HEK293 (cell line): ENCODE results near the gene CNTNAP5.

Experiments
- SETDB1 ChIP-seq: IDR thresholded peaks from one replicate; pipeline ENCODE4 v1.6.1; 2017; ENCODE audit warnings: mild to moderate bottlenecking, low read length, moderate library complexity, mixed read lengths; ENCODE audit not compliant: insufficient read length
- TCF7L2 ChIP-seq: IDR thresholded peaks from 2 replicates; pipeline ENCODE4 v1.6.1; 2011; ENCODE audit warnings: low read depth, mild to moderate bottlenecking, inconsistent platforms, low read length, moderate library complexity, borderline replicate concordance
- ZBTB48 ChIP-seq: fragments of 450-650 bp; formaldehyde crosslinking; IDR thresholded peaks from 2 replicates; pipeline ENCODE4 v1.5.1; 2016; ENCODE audit warnings: missing biosample characterization, missing genetic modification characterization
- ZEB2 ChIP-seq: fragments of 450-650 bp; formaldehyde crosslinking; IDR thresholded peaks from 2 replicates; pipeline ENCODE4 v1.5.1; 2016; ENCODE audit warnings: missing biosample characterization, missing genetic modification characterization
- ZNF311 ChIP-seq: fragments of 450-650 bp; formaldehyde crosslinking; IDR thresholded peaks from 2 replicates; pipeline ENCODE4 v1.5.1; 2017; ENCODE audit warnings: missing biosample characterization, missing genetic modification characterization, borderline replicate concordance
- ZNF394 ChIP-seq: fragments of 450-650 bp; formaldehyde crosslinking; IDR thresholded peaks from 2 replicates; pipeline ENCODE4 v1.5.1; 2016; ENCODE audit warnings: missing biosample characterization, missing genetic modification characterization, mild to moderate bottlenecking, moderate library complexity, borderline replicate concordance
- ZNF585B ChIP-seq: fragments of 450-650 bp; formaldehyde crosslinking; IDR thresholded peaks from 2 replicates; pipeline ENCODE4 v1.5.1; 2016; ENCODE audit warnings: missing biosample characterization, missing genetic modification characterization
- ZSCAN16 ChIP-seq: fragments of 450-650 bp; formaldehyde crosslinking; IDR thresholded peaks from 2 replicates; pipeline ENCODE4 v1.5.1; 2016; ENCODE audit warnings: missing biosample characterization, missing genetic modification characterization
- TF ChIP-seq, protein P1 (sequence below): fragments of 450-650 bp; formaldehyde crosslinking; IDR thresholded peaks from 2 replicates; pipeline ENCODE4 v1.5.1; 2016; ENCODE audit warnings: missing biosample characterization, missing genetic modification characterization

DNA sequence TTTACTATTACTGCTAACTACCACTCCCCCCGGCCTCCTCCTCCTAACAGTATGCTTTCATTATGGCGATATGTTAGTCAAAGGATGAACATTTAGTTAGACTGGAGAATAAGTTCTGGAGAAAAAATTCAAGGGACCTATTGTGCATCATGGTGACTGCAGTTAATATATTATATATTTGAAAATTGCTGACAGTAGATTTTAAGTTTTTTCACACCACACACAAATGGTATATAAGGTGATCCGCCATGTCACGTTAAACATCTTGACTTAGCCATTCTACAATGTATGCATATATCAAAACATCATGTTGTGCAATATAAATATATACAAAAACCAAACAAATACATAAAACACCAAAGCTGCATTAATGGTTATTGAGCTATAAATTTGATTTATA lies 873.7 kb downstream of the CNTNAP5 start:
- TF ChIP-seq, protein P1, sequence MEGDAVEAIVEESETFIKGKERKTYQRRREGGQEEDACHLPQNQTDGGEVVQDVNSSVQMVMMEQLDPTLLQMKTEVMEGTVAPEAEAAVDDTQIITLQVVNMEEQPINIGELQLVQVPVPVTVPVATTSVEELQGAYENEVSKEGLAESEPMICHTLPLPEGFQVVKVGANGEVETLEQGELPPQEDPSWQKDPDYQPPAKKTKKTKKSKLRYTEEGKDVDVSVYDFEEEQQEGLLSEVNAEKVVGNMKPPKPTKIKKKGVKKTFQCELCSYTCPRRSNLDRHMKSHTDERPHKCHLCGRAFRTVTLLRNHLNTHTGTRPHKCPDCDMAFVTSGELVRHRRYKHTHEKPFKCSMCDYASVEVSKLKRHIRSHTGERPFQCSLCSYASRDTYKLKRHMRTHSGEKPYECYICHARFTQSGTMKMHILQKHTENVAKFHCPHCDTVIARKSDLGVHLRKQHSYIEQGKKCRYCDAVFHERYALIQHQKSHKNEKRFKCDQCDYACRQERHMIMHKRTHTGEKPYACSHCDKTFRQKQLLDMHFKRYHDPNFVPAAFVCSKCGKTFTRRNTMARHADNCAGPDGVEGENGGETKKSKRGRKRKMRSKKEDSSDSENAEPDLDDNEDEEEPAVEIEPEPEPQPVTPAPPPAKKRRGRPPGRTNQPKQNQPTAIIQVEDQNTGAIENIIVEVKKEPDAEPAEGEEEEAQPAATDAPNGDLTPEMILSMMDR (tag by site-specific recombination), result no peak
- TF ChIP-seq ZEB2 (tag by site-specific recombination), result no peak
- TF ChIP-seq ZBTB48 (tag by site-specific recombination), result no peak
- TF ChIP-seq ZSCAN16, result no peak
- TF ChIP-seq TCF7L2, result no peak
- TF ChIP-seq SETDB1, result no peak
- no peak for TF ChIP-seq ZNF394 (tag by site-specific recombination)
- no peak for TF ChIP-seq ZNF585B (tag by site-specific recombination)
- TF ChIP-seq ZNF311 (tag by site-specific recombination), result no peak
